Fibroblast of lung (primary cell): ENCODE data around the gene PAFAH1B1.

ENCODE experiments used
- CTCF ChIP-seq, 2 donors: IDR thresholded peaks in 1 of 2; conservative IDR thresholded peaks in 1 of 2; 1 replicate in 1 of 2; 2 replicates in 1 of 2; pipeline ENCODE4 v1.5.1; 2011 to 2012; ENCODE audit warnings: low read length in 2 of 2, control low read depth in 1 of 2, inconsistent platforms in 1 of 2, low read depth in 1 of 2, mild to moderate bottlenecking in 1 of 2
- EZH2 ChIP-seq: IDR thresholded peaks from 2 replicates; pipeline ENCODE4 v1.5.1; 2012; ENCODE audit warnings: low read length, control low read depth, mild to moderate bottlenecking; ENCODE audit errors: missing control alignments

- TF ChIP-seq CTCF (conservative IDR thresholded peaks at IDR 0.05 in 1 of 2, IDR thresholded peaks at IDR 0.05 in 1 of 2; ENCODE audit: low read depth in 1 of 2, low read length in 2 of 2) (no peak), EZH2 (no peak)
Measured at GRCh38 chr17:2680961-2681360, 87.5 kb downstream of the PAFAH1B1 start.
